ENCODE results near the gene SFTPD. TPM values are rescaled to one million over a fixed set of nuclear protein-coding genes. Genes with fewer than 3 reads are reported as not detected.
A peak's percentile ranks its signal among the peaks of the same experiment; 100 is the strongest.
"Not testable (repeated sequence)": the region's sequence is repeated elsewhere in the genome, so short reads cannot be mapped to it uniquely, and the experiment has no call there.

SFTPD gene
- total RNA-seq, 1 donor from 2014 or later = not detected

DNA sequence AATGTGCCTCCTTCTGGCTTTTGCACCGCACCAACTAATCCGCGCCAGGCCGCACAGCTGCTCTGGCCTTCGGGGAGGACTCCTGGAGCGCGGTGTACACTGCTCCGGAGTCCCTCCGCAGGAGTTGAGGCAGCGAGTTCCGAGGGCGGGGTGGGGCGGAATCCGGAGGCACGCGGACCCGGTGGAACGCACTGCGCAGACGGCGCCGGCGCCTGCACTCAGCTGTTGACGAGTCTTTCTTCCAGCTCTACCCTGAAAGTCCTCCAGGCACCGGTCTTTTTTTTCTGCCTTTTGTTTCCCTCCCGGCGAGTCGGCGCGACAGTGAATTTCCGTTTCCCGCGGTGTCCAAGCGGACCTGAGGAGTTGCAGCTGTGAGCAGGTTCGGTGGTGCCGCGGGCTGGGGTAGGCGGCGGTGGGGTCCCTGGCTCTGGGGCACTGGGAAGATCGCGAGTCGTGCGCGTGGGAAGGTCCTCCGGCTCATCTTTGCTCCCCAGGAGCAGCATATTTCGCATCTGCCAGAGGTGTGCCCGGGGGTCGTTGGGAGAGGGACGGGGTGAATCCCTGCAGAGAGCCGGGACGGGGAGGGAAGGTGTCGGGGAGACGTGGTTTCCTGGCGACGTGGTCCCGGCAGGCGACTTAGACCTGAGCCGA lies 44.1 kb downstream of the SFTPD start:
- DNase-seq (ENCODE audit: low read depth, low spot score) = peak; percentile 51
- no peak for TF ChIP-seq CTCF (conservative IDR thresholded peaks at IDR 0.05)
- Mint-ChIP-seq H3K9me3 (no peaks in the 10 kb centered on the region), H3K36me3 (ENCODE audit: low read depth) (peaks cover 7% of the 10 kb centered on the region), H3K4me3 (peak overlapping the region; percentile 98), H3K27ac (ENCODE audit: unreplicated experiment) (peak overlapping the region; percentile 98), H3K27me3 (ENCODE audit: low read depth) (peaks cover 12% of the 10 kb centered on the region), H3K4me1 (peaks cover 14% of the 10 kb centered on the region)

DNA sequence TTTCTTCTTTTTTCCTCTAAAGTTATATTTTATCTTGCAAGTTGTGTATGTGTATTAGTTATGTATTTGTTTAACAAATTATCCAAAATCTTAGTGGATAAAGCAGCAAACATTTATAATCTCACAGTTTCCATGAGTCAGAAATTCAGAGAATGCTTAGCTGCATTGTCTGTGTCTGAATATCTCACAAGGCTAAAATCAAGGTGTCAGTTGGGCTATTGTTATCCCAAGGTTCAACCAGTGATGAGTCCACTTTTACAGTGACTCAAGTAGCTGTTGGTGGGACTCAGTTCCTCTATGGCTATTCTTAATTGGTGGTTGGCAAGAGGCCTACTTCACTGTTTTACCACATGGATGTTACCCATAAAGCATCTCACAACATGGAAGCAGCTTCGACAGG lies 47.3 kb downstream of the SFTPD start:
- H3K4me1 Mint-ChIP-seq = peaks cover 14% of the 10 kb centered on the region
- peak overlapping the region; percentile 32 for H3K4me3 Mint-ChIP-seq
- not testable (repeated sequence) for H3K36me3 Mint-ChIP-seq (ENCODE audit: low read depth); H3K9me3 Mint-ChIP-seq; DNase-seq (ENCODE audit: low read depth, low spot score); H3K27ac Mint-ChIP-seq (ENCODE audit: unreplicated experiment)
- H3K27me3 Mint-ChIP-seq (ENCODE audit: low read depth) = peaks cover 21% of the 10 kb centered on the region

GRCh38 chr10:79898597-79899325 lies 50.1 kb downstream of the SFTPD start:
- no peaks in the 10 kb centered on the region for H3K4me1 Mint-ChIP-seq
- H3K27ac Mint-ChIP-seq (ENCODE audit: unreplicated experiment) = no peak overlapping the region
- H3K4me3 Mint-ChIP-seq = no peak overlapping the region
- TF ChIP-seq CTCF (conservative IDR thresholded peaks at IDR 0.05) = no peak
- no peaks in the 10 kb centered on the region for H3K9me3 Mint-ChIP-seq
- H3K36me3 Mint-ChIP-seq (ENCODE audit: low read depth) = no peaks in the 10 kb centered on the region
- peaks cover 17% of the 10 kb centered on the region for H3K27me3 Mint-ChIP-seq (ENCODE audit: low read depth)
- DNase-seq (ENCODE audit: low read depth, low spot score) = no peak

DNA sequence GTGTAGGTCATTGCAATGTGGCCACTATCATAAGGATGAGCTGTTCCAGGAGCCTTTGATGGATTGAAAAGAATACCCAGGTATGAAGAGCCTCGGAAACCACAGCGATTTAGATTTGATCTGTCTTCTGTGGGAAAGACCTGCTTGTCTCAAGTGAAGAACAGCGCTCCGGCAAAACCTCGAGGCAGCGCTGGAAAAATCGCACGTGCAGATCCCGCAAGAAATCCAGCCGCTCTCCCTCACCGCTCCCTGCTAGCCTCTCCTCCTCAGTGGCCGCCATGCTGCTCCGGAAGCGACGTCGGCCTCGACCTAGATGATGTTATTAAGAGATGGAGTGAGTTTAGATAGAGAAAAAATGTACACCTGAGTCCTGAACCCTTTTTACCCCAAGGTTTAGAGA lies 56.0 kb downstream of the SFTPD start:
- H3K27me3 Mint-ChIP-seq (ENCODE audit: low read depth); H3K9me3 Mint-ChIP-seq; DNase-seq (ENCODE audit: low read depth, low spot score); H3K4me3 Mint-ChIP-seq; H3K36me3 Mint-ChIP-seq (ENCODE audit: low read depth); H3K4me1 Mint-ChIP-seq; H3K27ac Mint-ChIP-seq (ENCODE audit: unreplicated experiment): not testable (repeated sequence)

- Mint-ChIP-seq H3K27ac (ENCODE audit: unreplicated experiment) (no peak overlapping the region), H3K9me3 (no peaks in the 10 kb centered on the region), H3K27me3 (ENCODE audit: low read depth) (peaks cover 16% of the 10 kb centered on the region), H3K4me1 (no peaks in the 10 kb centered on the region), H3K4me3 (no peak overlapping the region), H3K36me3 (ENCODE audit: low read depth) (no peaks in the 10 kb centered on the region)
- no peak for DNase-seq (ENCODE audit: low read depth, low spot score)
- no peak for TF ChIP-seq CTCF (conservative IDR thresholded peaks at IDR 0.05)
These were observed 58.4 kb downstream of the SFTPD start for GRCh38 chr10:79890469-79890868.

- not testable (repeated sequence) for H3K36me3 Mint-ChIP-seq (ENCODE audit: low read depth); DNase-seq (ENCODE audit: low read depth, low spot score); H3K9me3 Mint-ChIP-seq; H3K4me3 Mint-ChIP-seq; H3K4me1 Mint-ChIP-seq; H3K27ac Mint-ChIP-seq (ENCODE audit: unreplicated experiment)
- peaks cover 19% of the 10 kb centered on the region for H3K27me3 Mint-ChIP-seq (ENCODE audit: low read depth)
These were observed 59.9 kb downstream of the SFTPD start for GRCh38 chr10:79888984-79889383.

Other genes with a start within 250 kb of the SFTPD start
- gene NUTM2B, start 245.9 kb downstream of the SFTPD start, total RNA-seq = 1.8 TPM in 2 replicates
- gene NUTM2E, start 122.4 kb downstream of the SFTPD start, total RNA-seq = 1.6 and 2.0 TPM in 2 replicates
- 30.6 and 33.8 TPM in 2 replicates for gene TMEM254, start 129.6 kb upstream of the SFTPD start, total RNA-seq
- gene PLAC9, start 183.6 kb upstream of the SFTPD start, total RNA-seq = 24.1 and 27.5 TPM in 2 replicates